Neural cell (in vitro differentiated cells): ENCODE data around the gene MPO. TPM values are rescaled to one million over a fixed set of nuclear protein-coding genes. Genes with fewer than 3 reads are reported as not detected.

Experiments used
- H2AFZ ChIP-seq: fragments of 200-600, 300-800 bp; sonication (generic), shearing (Covaris generic); 2 replicates; pipeline ENCODE4 v1.6.0; 2014; ENCODE audit warnings: low read depth, mild to moderate bottlenecking, antibody characterized with exemption, low read length, moderate library complexity
- H3F3A ChIP-seq: fragments of 200-600 bp; shearing (Covaris generic); 2 replicates; pipeline ENCODE4 v1.6.1; 2016; ENCODE audit warnings: mild to moderate bottlenecking, moderate library complexity, mixed read lengths, antibody characterized with exemption, low read length; ENCODE audit not compliant: insufficient read depth, poor library complexity, severe bottlenecking
- H3K27ac ChIP-seq: fragments of 200-600, 300-800 bp; sonication (generic), shearing (Covaris generic); 2 replicates; pipeline ENCODE4 v1.5.1; 2014; ENCODE audit warnings: mild to moderate bottlenecking, low read length, moderate library complexity
- H3K27me3 ChIP-seq: fragments of 300-800, 200-600 bp; sonication (generic), shearing (Covaris generic); 2 replicates; pipeline ENCODE4 v1.6.0; 2014; ENCODE audit warnings: mild to moderate bottlenecking, low read depth, low read length, moderate library complexity; ENCODE audit not compliant: insufficient read depth
- H3K36me3 ChIP-seq: fragments of 300-800, 200-600 bp; sonication (generic), shearing (Covaris generic); 2 replicates; pipeline ENCODE4 v1.5.1; 2014; ENCODE audit warnings: mild to moderate bottlenecking, antibody characterized with exemption, low read length, moderate library complexity; ENCODE audit not compliant: insufficient read depth
- H3K4me2 ChIP-seq: fragments of 300-800, 200-600 bp; sonication (generic), shearing (Covaris generic); 2 replicates; pipeline ENCODE4 v1.6.0; 2014; ENCODE audit warnings: mild to moderate bottlenecking, low read length
- H3K4me3 ChIP-seq: fragments of 300-800, 200-600 bp; sonication (generic), shearing (Covaris generic); 2 replicates; pipeline ENCODE4 v1.5.1; 2014; ENCODE audit warnings: mild to moderate bottlenecking, low read length, moderate library complexity
- H3K79me2 ChIP-seq: fragments of 200-600 bp; shearing (Covaris generic); replicated peaks from 2 replicates; pipeline ENCODE4 v1.6.0; 2014; ENCODE audit warnings: mild to moderate bottlenecking, low read length, moderate library complexity; ENCODE audit not compliant: insufficient read depth
- H3K9ac ChIP-seq: fragments of 300-800, 200-600 bp; sonication (generic), shearing (Covaris generic); 2 replicates; pipeline ENCODE4 v1.6.1; 2016; ENCODE audit warnings: mild to moderate bottlenecking, low read length, mixed read lengths
- H3K9me2 ChIP-seq: fragments of 200-600 bp; shearing (Covaris generic); 2 replicates; pipeline ENCODE4 v1.6.1; 2016; ENCODE audit warnings: mild to moderate bottlenecking, low read length, mixed read lengths; ENCODE audit not compliant: insufficient read depth
- H3K9me3 ChIP-seq: fragments of 200-600, 300-800 bp; sonication (generic), shearing (Covaris generic); 2 replicates; pipeline ENCODE4 v1.6.1; 2016; ENCODE audit warnings: mild to moderate bottlenecking, mixed run types, low read length, moderate library complexity, mixed read lengths
- H4K20me1 ChIP-seq: fragments of 200-600 bp; shearing (Covaris generic); 2 replicates; pipeline ENCODE4 v1.6.1; 2016; ENCODE audit warnings: mild to moderate bottlenecking, mixed run types; ENCODE audit not compliant: insufficient read depth
- CTCF ChIP-seq: fragments of 450-650 bp; IDR thresholded peaks from 2 replicates; pipeline ENCODE4 v1.5.1; 2014; ENCODE audit warnings: antibody characterized with exemption, mild to moderate bottlenecking, moderate library complexity; ENCODE audit not compliant: poor library complexity, severe bottlenecking
- EP300 ChIP-seq: fragments of 450-650 bp; conservative IDR thresholded peaks from 2 replicates; pipeline ENCODE4 v1.6.1; 2014; ENCODE audit warnings: antibody characterized with exemption, mild to moderate bottlenecking, moderate library complexity; ENCODE audit not compliant: poor library complexity, severe bottlenecking
- EZH2 ChIP-seq: fragments of 200-600, 300-800 bp; shearing (Covaris generic), sonication (generic); IDR thresholded peaks from 2 replicates; pipeline ENCODE4 v1.6.1; 2014; ENCODE audit warnings: antibody characterized with exemption, low read length, borderline replicate concordance, mild to moderate bottlenecking; ENCODE audit not compliant: insufficient read depth, poor library complexity, severe bottlenecking
- MXI1 ChIP-seq: fragments of 450-650 bp; conservative IDR thresholded peaks from 2 replicates; pipeline ENCODE4 v1.6.1; 2014; ENCODE audit warnings: antibody characterized with exemption, mild to moderate bottlenecking; ENCODE audit not compliant: poor library complexity, severe bottlenecking
- POLR2AphosphoS5 ChIP-seq: IDR thresholded peaks from 2 replicates; pipeline ENCODE4 v1.6.1; 2012
- RAD21 ChIP-seq: fragments of 450-650 bp; conservative IDR thresholded peaks from 2 replicates; pipeline ENCODE4 v1.6.1; 2014; ENCODE audit warnings: antibody characterized with exemption, mild to moderate bottlenecking, moderate library complexity
- REST ChIP-seq: IDR thresholded peaks from 2 replicates; pipeline ENCODE4 v1.6.1; 2012; ENCODE audit warnings: borderline replicate concordance
- SMC3 ChIP-seq: fragments of 450-650 bp; conservative IDR thresholded peaks from 2 replicates; pipeline ENCODE4 v1.6.1; 2014; ENCODE audit warnings: antibody characterized with exemption, mild to moderate bottlenecking, moderate library complexity; ENCODE audit not compliant: poor library complexity
- TAF1 ChIP-seq: IDR thresholded peaks from 2 replicates; pipeline ENCODE4 v1.6.1; 2012; ENCODE audit warnings: low read depth
- polyA plus RNA-seq: library from polyadenylated mRNA; depleted of rRNA; stranded (reverse); fragments of >200 nt; gene quantifications from 2 replicates; pipeline ENCODE4 v1.2.3, GENCODE V29; 2014

MPO gene
- polyA plus RNA-seq, 1 donor from 2014 or later: not detected

GRCh38 chr17:58227733-58228132, 53.0 kb downstream of the MPO start:
- Histone ChIP-seq H3K4me3 (no peak overlapping the region), H4K20me1 (no peaks in the 10 kb centered on the region), H3K27ac (no peak overlapping the region), H3K4me2 (no peak overlapping the region), H3K9ac (no peak overlapping the region), H3K9me3 (no peaks in the 10 kb centered on the region), H2AFZ (no peak overlapping the region), H3F3A (no peaks in the 10 kb centered on the region), H3K79me2 (no peaks in the 10 kb centered on the region), H3K27me3 (no peaks in the 10 kb centered on the region), H3K9me2 (no peaks in the 10 kb centered on the region), H3K36me3 (no peaks in the 10 kb centered on the region)
- TF ChIP-seq EZH2 (no peak), CTCF (no peak), TAF1 (no peak), REST (no peak), MXI1 (no peak), RAD21 (no peak), POLR2AphosphoS5 (no peak), SMC3 (no peak), EP300 (no peak)

GRCh38 chr17:58224315-58224714, 56.4 kb downstream of the MPO start:
- Histone ChIP-seq H3K9me2 (no peaks in the 10 kb centered on the region), H4K20me1 (no peaks in the 10 kb centered on the region), H3K27ac (no peak overlapping the region), H3K27me3 (no peaks in the 10 kb centered on the region), H3K9me3 (no peaks in the 10 kb centered on the region), H3K4me3 (no peak overlapping the region), H3F3A (no peaks in the 10 kb centered on the region), H3K36me3 (no peaks in the 10 kb centered on the region), H3K9ac (no peak overlapping the region), H3K79me2 (no peaks in the 10 kb centered on the region), H2AFZ (no peak overlapping the region), H3K4me2 (no peak overlapping the region)
- TF ChIP-seq TAF1 (no peak), EZH2 (no peak), SMC3 (no peak), REST (no peak), RAD21 (no peak), POLR2AphosphoS5 (no peak), EP300 (no peak), MXI1 (no peak), CTCF (no peak)
